B cell (primary cell): Measurements from ENCODE around the gene PRR20A. TPM values are rescaled to one million over a fixed set of nuclear protein-coding genes. Genes with fewer than 3 reads are reported as not detected.

ENCODE experiments used
- ATAC-seq: fragments of 200-7000 bp; cut with Tn5 transposase; one replicate; pipeline ENCODE4 v1.10.0; 2021; ENCODE audit warnings: low read depth, mild to moderate bottlenecking, moderate number of reproducible peaks, moderate library complexity
- CTCF ChIA-PET: fragments of 350-600 bp; sonication (Branson Sonifier 250); formaldehyde crosslinking; loops from one replicate; lab custom pipeline; 2021; ENCODE audit warnings: antibody characterized with exemption, inconsistent platforms; lab: Charles Lee
- POLR2A ChIA-PET: fragments of 350-600 bp; sonication (Branson Sonifier 250); formaldehyde crosslinking; loops from one replicate; lab custom pipeline; 2021; ENCODE audit warnings: antibody characterized with exemption; lab: Charles Lee
- DNase-seq: peaks from one replicate; pipeline ENCODE4 v3.0.0; 2013
- H2AFZ ChIP-seq: 2 replicates; pipeline ENCODE4 v1.6.1; 2012; ENCODE audit warnings: mild to moderate bottlenecking, low read depth, low read length; ENCODE audit not compliant: insufficient read depth, poor library complexity, severe bottlenecking
- H3K27ac ChIP-seq, 2 donors: 1 replicate in 1 of 2; 2 replicates in 1 of 2; pipeline ENCODE4 v1.5.1; 2012 to 2013; ENCODE audit warnings: low read length in 2 of 2, mild to moderate bottlenecking in 2 of 2, moderate library complexity in 1 of 2
- H3K27me3 ChIP-seq, 4 experiments: fragments of 200-600 bp in 1 of 4; sonication (generic) in 1 of 4; replicated peaks in 1 of 4; 1 replicate in 2 of 4; 2 replicates in 2 of 4; pipeline versions ENCODE4 v1.6.1 to v1.7.0; 2013 to 2016; ENCODE audit warnings: low read length in 3 of 4, mild to moderate bottlenecking in 2 of 4, mixed read lengths in 1 of 4, moderate library complexity in 1 of 4; ENCODE audit not compliant: insufficient read depth in 4 of 4, control insufficient read depth in 3 of 4; ENCODE audit errors: control extremely low read depth in 1 of 4
- H3K36me3 ChIP-seq, 2 experiments: replicated peaks in 1 of 2; 1 replicate in 1 of 2; 2 replicates in 1 of 2; pipeline versions ENCODE4 v1.6.1 to v1.7.1; 2013; ENCODE audit warnings: low read length in 1 of 2; ENCODE audit not compliant: insufficient read depth in 2 of 2, control insufficient read depth in 1 of 2; ENCODE audit errors: control extremely low read depth in 1 of 2, extremely low read depth in 1 of 2
- H3K4me1 ChIP-seq, 2 donors: fragments of 200-600 bp in 1 of 2; sonication (generic) in 1 of 2; 1 replicate in 1 of 2; 2 replicates in 1 of 2; pipeline versions ENCODE4 v1.5.1 to v1.6.1; 2013 to 2017; ENCODE audit warnings: low read length in 2 of 2; ENCODE audit not compliant: control insufficient read depth in 2 of 2, insufficient read depth in 2 of 2
- H3K4me2 ChIP-seq: replicated peaks from 2 replicates; pipeline ENCODE3; 2012; ENCODE audit warnings: mild to moderate bottlenecking, low read depth, low read length; ENCODE audit not compliant: poor library complexity, severe bottlenecking
- H3K4me3 ChIP-seq, 5 experiments: fragments of 200-600 bp in 1 of 5; sonication (generic) in 1 of 5; 1 replicate in 3 of 5; 2 replicates in 2 of 5; pipeline versions ENCODE4 v1.5.1 to v1.7.0; 2011 to 2016; ENCODE audit warnings: low read length in 4 of 5, mild to moderate bottlenecking in 4 of 5, low read depth in 2 of 5, control low read depth in 1 of 5, moderate library complexity in 1 of 5; ENCODE audit not compliant: insufficient read depth in 1 of 5; ENCODE audit errors: control extremely low read depth in 1 of 5, extremely low read depth in 1 of 5
- H3K79me2 ChIP-seq: fragments of 200-600 bp; sonication (generic); one replicate; pipeline ENCODE4 v1.6.0; 2016; ENCODE audit warnings: low read length; ENCODE audit not compliant: control insufficient read depth, insufficient read depth
- H3K9ac ChIP-seq: fragments of 200-600 bp; sonication (generic); 2 replicates; pipeline ENCODE4 v1.6.1; 2017; ENCODE audit warnings: mild to moderate bottlenecking, low read length, moderate library complexity
- H3K9me3 ChIP-seq, 3 donors: one replicate each; pipeline versions ENCODE4 v1.6.1 to v1.7.1; 2013; ENCODE audit warnings: low read length in 2 of 3; ENCODE audit not compliant: control insufficient read depth in 2 of 3, insufficient read depth in 1 of 3; ENCODE audit errors: control extremely low read depth in 1 of 3
- H4K20me1 ChIP-seq: 2 replicates; pipeline ENCODE4 v1.6.0; 2012; ENCODE audit warnings: mild to moderate bottlenecking, low read length; ENCODE audit not compliant: insufficient read depth, control insufficient read depth, poor library complexity, severe bottlenecking
- H3K27ac Mint-ChIP-seq: one replicate; pipeline ENCODE4 v1.8.0; 2021; ENCODE audit warnings: mixed read lengths
- H3K27me3 Mint-ChIP-seq: one replicate; pipeline ENCODE4 v1.8.0; 2021; ENCODE audit warnings: mixed read lengths
- H3K4me1 Mint-ChIP-seq: one replicate; pipeline ENCODE4 v1.8.0; 2021; ENCODE audit warnings: mixed read lengths
- H3K4me3 Mint-ChIP-seq: one replicate; pipeline ENCODE4 v1.8.0; 2021; ENCODE audit warnings: mixed read lengths
- H3K9me3 Mint-ChIP-seq: one replicate; pipeline ENCODE4 v1.8.0; 2022; ENCODE audit warnings: mixed read lengths; ENCODE audit not compliant: insufficient read depth
- CTCF ChIP-seq: fragments of 200-600 bp; IDR thresholded peaks from one replicate; pipeline ENCODE4 v1.8.0; 2022; ENCODE audit warnings: antibody characterized with exemption, mild to moderate bottlenecking
- EZH2 ChIP-seq: IDR thresholded peaks from 2 replicates; pipeline ENCODE4 v1.6.1; 2012; ENCODE audit warnings: borderline replicate concordance, low read depth, mild to moderate bottlenecking, moderate library complexity, low read length; ENCODE audit not compliant: insufficient read depth, poor library complexity, severe bottlenecking
- WGBS: methylation state at CpG from one replicate; pipeline ENCODE4 v1.1.5; 2013; ENCODE audit warnings: missing lambda C conversion rate; ENCODE audit not compliant: insufficient coverage; 5-methylcytosine and 5-hydroxymethylcytosine counted together
- intact Hi-C: fragments of 100-400 bp; cut with micrococcal nuclease; formaldehyde crosslinking; loops from one replicate; pipeline ENCODE4 v1.10.0; 2022
- polyA plus RNA-seq: library from polyadenylated mRNA; depleted of rRNA; stranded (reverse); fragments of >200 nt; gene quantifications from 2 replicates; pipeline ENCODE4 v1.2.3, GENCODE V29; 2012
- small RNA-seq: library from RNA; depleted of rRNA; stranded (forward); fragments of <200 nt; gene quantifications from one replicate; pipeline ENCODE3, GENCODE V24; 2012; ENCODE audit warnings: low replicate concordance, low read depth; ENCODE audit not compliant: insufficient read length
- total RNA-seq, 2 donors: library from RNA; stranded (reverse); fragments of 120-200 nt in 1 of 2; gene quantifications; 1 replicate in 1 of 2; 2 replicates in 1 of 2; pipeline versions ENCODE4 v1.2.3 to v1.2.4, GENCODE V29; 2013 to 2022

PRR20A gene
- total and polyA plus RNA-seq, 2 donors (not counting 1 experiment from before 2014, with no cell fraction given): not detected

DNA sequence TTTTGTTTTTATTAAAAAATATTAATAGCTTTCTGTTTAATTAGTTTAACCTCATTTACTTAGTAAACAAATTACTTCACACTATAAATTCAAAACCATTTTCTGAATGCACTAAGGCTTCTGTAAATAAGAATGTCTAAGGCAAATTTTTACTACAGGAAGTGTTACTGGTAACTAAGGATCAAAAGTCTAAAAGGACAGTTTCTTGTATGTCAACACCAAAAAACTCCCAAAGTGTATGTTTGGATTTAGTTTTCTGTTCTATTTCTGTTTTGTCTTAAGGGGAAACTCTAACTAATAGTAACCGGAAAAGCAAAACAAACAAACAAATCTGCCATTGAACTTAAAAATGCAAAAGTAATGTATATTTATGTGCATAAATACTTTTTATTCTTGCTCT, 50.9 kb downstream of the PRR20A start:
- intact Hi-C loops: no loop called here
- Histone ChIP-seq H2AFZ (no peak overlapping the region), H3K9ac (no peak overlapping the region), H3K4me3 (no peak overlapping the region), H3K4me2 (no peak overlapping the region), H3K79me2 (no peaks in the 10 kb centered on the region), H3K27ac (no peak overlapping the region), H3K27me3 (no peaks in the 10 kb centered on the region), H3K9me3 (no peaks in the 10 kb centered on the region), H3K4me1 (no peaks in the 10 kb centered on the region), H3K36me3 (no peaks in the 10 kb centered on the region), H4K20me1 (no peaks in the 10 kb centered on the region)
- H3K4me1 Mint-ChIP-seq: no peaks in the 10 kb centered on the region
- TF ChIP-seq EZH2: no peak
- TF ChIP-seq CTCF: no peak
- DNase-seq (no peak), ATAC-seq (no peak)
- H3K27ac Mint-ChIP-seq: no peak overlapping the region
- ChIA-PET CTCF (no interaction called here), POLR2A (no interaction called here)
- H3K27me3 Mint-ChIP-seq: no peaks in the 10 kb centered on the region
- no peak overlapping the region for H3K4me3 Mint-ChIP-seq
- no CpG with 5 or more reads among the region's 1 CpG for WGBS
- no peaks in the 10 kb centered on the region for H3K9me3 Mint-ChIP-seq

Small RNAs within 50 kb of the gene (small RNA-seq; reads per million reads assigned to genes)
- not detected for gene PRR20FP

Other genes with a start within 250 kb of the PRR20A start
- not detected in 2 replicates for gene PRR20B, start 6.6 kb downstream of the PRR20A start, total RNA-seq
- gene PRR20B, start 6.6 kb downstream of the PRR20A start, polyA plus RNA-seq: not detected in 2 replicates
- not detected in 2 replicates for gene PRR20C, start 13.1 kb downstream of the PRR20A start, total RNA-seq
- not detected in 2 replicates for gene PRR20C, start 13.1 kb downstream of the PRR20A start, polyA plus RNA-seq
- not detected in 2 replicates for gene PRR20D, start 19.7 kb downstream of the PRR20A start, total RNA-seq
- gene PRR20D, start 19.7 kb downstream of the PRR20A start, polyA plus RNA-seq: not detected in 2 replicates
- gene PRR20E, start 26.3 kb downstream of the PRR20A start, total RNA-seq: not detected in 2 replicates
- not detected in 2 replicates for gene PRR20E, start 26.3 kb downstream of the PRR20A start, polyA plus RNA-seq